ENCODE data around the gene HOXA11. TPM values are rescaled to one million over a fixed set of nuclear protein-coding genes. Genes with fewer than 3 reads are reported as not detected.

Gene HOXA11
- total RNA-seq, 6 experiments from 2014 or later, result 33.1 to 42.1 (median 39.1) TPM

- TF ChIP-seq, protein P1, sequence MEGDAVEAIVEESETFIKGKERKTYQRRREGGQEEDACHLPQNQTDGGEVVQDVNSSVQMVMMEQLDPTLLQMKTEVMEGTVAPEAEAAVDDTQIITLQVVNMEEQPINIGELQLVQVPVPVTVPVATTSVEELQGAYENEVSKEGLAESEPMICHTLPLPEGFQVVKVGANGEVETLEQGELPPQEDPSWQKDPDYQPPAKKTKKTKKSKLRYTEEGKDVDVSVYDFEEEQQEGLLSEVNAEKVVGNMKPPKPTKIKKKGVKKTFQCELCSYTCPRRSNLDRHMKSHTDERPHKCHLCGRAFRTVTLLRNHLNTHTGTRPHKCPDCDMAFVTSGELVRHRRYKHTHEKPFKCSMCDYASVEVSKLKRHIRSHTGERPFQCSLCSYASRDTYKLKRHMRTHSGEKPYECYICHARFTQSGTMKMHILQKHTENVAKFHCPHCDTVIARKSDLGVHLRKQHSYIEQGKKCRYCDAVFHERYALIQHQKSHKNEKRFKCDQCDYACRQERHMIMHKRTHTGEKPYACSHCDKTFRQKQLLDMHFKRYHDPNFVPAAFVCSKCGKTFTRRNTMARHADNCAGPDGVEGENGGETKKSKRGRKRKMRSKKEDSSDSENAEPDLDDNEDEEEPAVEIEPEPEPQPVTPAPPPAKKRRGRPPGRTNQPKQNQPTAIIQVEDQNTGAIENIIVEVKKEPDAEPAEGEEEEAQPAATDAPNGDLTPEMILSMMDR (IDR thresholded peaks at IDR 0.05), result no peak
- Mint-ChIP-seq H3K4me3 (peak overlapping the region; percentile 93), H3K36me3 (ENCODE audit: low read depth) (peaks cover 39% of the 10 kb centered on the region), H3K27ac (peak overlapping the region; percentile 97), H3K4me1 (ENCODE audit: low read depth) (peaks cover 74% of the 10 kb centered on the region), H3K27me3 (ENCODE audit: insufficient read depth) (peaks cover 17% of the 10 kb centered on the region), H3K9me3 (no peaks in the 10 kb centered on the region)
- peak; percentile 75 for DNase-seq
These were observed 4.4 kb upstream of the HOXA11 start for GRCh38 chr7:27189295-27189996.

- Mint-ChIP-seq H3K36me3 (ENCODE audit: low read depth) (peaks cover 36% of the 10 kb centered on the region), H3K27ac (peak overlapping the region; percentile 97), H3K9me3 (no peaks in the 10 kb centered on the region), H3K4me3 (peak overlapping the region; percentile 93), H3K27me3 (ENCODE audit: insufficient read depth) (peaks cover 24% of the 10 kb centered on the region), H3K4me1 (ENCODE audit: low read depth) (peaks cover 66% of the 10 kb centered on the region)
- TF ChIP-seq, protein P1 (IDR thresholded peaks at IDR 0.05), result no peak; the same call in none of the 2 replicates
- no peak for DNase-seq
These were observed 3.6 kb upstream of the HOXA11 start for GRCh38 chr7:27188386-27189294.

DNA sequence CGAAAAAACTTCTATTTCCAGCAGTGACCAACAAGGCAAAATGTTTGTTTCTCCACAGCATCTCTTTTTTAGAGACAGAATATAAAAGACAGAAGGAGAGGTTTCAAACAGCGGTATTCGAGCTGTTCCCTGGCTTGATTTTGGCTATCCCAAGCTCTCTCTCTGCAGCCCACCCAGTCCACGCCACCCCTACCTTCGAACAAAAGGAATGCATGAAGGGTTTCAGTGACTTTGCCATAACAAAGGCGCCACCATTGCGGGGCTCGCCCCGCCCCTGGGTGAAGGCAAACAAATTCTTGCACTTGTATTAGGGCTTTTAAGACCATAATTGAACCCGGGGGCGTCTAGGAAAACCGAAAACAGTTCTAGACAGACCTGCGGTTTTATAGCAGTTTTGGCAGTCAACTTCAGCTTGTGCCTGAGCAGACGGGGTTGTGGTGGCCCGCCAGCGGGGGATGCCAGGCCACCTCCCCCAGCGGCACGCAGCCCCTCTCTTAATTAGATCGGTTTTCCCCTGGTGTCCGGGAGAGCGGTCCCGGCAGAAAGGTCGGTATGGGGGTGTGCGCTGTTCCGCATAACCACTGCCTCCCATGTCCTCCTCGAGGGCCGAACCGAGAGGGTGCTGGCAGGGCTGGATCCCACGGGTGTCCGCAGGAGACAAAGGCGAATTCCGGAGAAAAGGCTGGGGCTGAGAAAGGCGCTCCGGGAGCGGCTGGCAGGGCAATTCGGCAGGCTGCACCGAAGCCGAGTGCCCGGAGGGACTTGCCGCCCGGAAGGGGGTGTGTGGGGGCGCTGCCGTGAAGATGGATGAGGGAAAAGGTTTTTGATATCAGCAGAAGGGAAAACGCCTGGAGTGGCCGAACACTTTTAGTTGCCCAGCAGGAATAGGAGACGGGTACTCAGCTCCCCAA is 2.7 kb upstream of the HOXA11 start:
- Mint-ChIP-seq H3K9me3 (no peaks in the 10 kb centered on the region), H3K27ac (peak overlapping the region; percentile 97), H3K4me1 (ENCODE audit: low read depth) (peaks cover 63% of the 10 kb centered on the region), H3K36me3 (ENCODE audit: low read depth) (peaks cover 39% of the 10 kb centered on the region), H3K4me3 (peak overlapping the region; percentile 93), H3K27me3 (ENCODE audit: insufficient read depth) (peaks cover 25% of the 10 kb centered on the region)
- TF ChIP-seq, protein P1 (IDR thresholded peaks at IDR 0.05), result no peak; the same call in 1 of the 2 replicates
- DNase-seq, result no peak

- peaks cover 23% of the 10 kb centered on the region for H3K27me3 Mint-ChIP-seq (ENCODE audit: insufficient read depth)
- no peaks in the 10 kb centered on the region for H3K9me3 Mint-ChIP-seq
- peaks cover 39% of the 10 kb centered on the region for H3K36me3 Mint-ChIP-seq (ENCODE audit: low read depth)
- DNase-seq, result no peak
- H3K27ac Mint-ChIP-seq, result peak overlapping the region; percentile 97
- peak overlapping the region; percentile 93 for H3K4me3 Mint-ChIP-seq
- H3K4me1 Mint-ChIP-seq (ENCODE audit: low read depth), result peaks cover 69% of the 10 kb centered on the region
- TF ChIP-seq, protein P1 (IDR thresholded peaks at IDR 0.05), result no peak
These were observed 1.8 kb upstream of the HOXA11 start for GRCh38 chr7:27186668-27187474.

Measured in HFFc6 (cell line).